GM12891 (cell line): Measurements from ENCODE around the gene FRMD5.

ENCODE experiments used
- POLR2A ChIP-seq: IDR thresholded peaks from 2 replicates; pipeline ENCODE4 v1.6.1; 2011; ENCODE audit warnings: low read depth, low read length, control low read depth
- SPI1 ChIP-seq: IDR thresholded peaks from 2 replicates; pipeline ENCODE4 v1.6.1; 2011; ENCODE audit warnings: low read depth, low read length, control low read depth
- TAF1 ChIP-seq: IDR thresholded peaks from 2 replicates; pipeline ENCODE4 v1.6.1; 2011; ENCODE audit warnings: low read depth, low read length, control low read depth

DNA sequence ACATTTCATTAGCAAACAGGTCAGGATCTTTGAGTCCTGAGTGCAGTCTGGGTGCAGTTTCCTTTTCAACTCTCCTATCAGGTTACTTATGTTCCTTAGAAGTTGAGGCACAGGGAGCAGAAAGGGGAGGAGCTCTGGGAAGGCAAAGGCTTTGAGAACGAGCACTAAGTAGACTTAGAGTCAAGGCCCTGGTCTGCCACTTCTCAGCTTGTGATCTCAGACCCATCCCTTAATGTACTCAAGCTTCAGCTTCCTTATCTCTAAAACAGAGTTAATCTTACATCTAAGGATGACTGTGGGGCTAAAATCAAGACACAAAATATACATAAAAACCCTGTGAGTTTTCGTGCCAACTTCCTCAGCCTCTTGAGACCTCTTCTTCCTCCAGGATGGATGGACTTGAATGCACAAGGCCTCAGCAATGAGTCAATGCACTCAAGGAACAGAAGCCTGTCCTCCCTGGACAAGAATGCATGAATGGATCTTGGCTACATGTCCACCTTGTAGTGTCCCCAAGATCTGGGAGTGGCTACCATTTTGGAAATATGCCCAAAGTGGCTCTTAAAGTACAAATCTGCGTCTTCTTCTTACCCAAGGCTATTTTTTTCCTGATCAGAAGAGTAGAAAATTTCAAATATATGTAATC lies 263.2 kb downstream of the FRMD5 start:
- TF ChIP-seq TAF1 (no peak), POLR2A (no peak), SPI1 (no peak)
